Tibial nerve (tissue), 4 donors: ENCODE measurements around the gene FNIP2. TPM values are rescaled to one million over a fixed set of nuclear protein-coding genes. Genes with fewer than 3 reads are reported as not detected.

Experiments used
- DNase-seq, 2 donors: peaks; one replicate each; pipeline ENCODE4 v3.0.0-alpha.2; 2019; ENCODE audit warnings: low spot score in 2 of 2
- H3K27ac ChIP-seq, 4 donors: fragments of 200-600 bp; sonication (generic) in 3 of 4; one replicate each; pipeline ENCODE4 v1.5.1; 2017 to 2019; ENCODE audit warnings: mild to moderate bottlenecking in 1 of 4
- H3K27me3 ChIP-seq, 2 donors: fragments of 200-600 bp; sonication (generic) in 1 of 2; one replicate each; pipeline versions ENCODE4 v1.5.1 to v1.6.0; 2017 to 2019
- H3K36me3 ChIP-seq, 3 donors: fragments of 200-600 bp; sonication (generic); one replicate each; pipeline ENCODE4 v1.5.1; 2018 to 2019
- H3K4me1 ChIP-seq, 4 donors: fragments of 200-600 bp; sonication (generic) in 3 of 4; one replicate each; pipeline ENCODE4 v1.5.1; 2017 to 2019
- H3K4me3 ChIP-seq, 4 donors: fragments of 200-600 bp; sonication (generic) in 3 of 4; one replicate each; pipeline ENCODE4 v1.5.1; 2017 to 2019; ENCODE audit warnings: mild to moderate bottlenecking in 1 of 4, moderate library complexity in 1 of 4
- H3K9me3 ChIP-seq, 4 donors: fragments of 200-600 bp; sonication (generic) in 3 of 4; one replicate each; pipeline ENCODE4 v1.5.1; 2017 to 2019
- CTCF ChIP-seq, 5 experiments: fragments of 200-600 bp in 3 of 5; fragments of 450-650 bp in 2 of 5; sonication (generic) in 3 of 5; IDR thresholded peaks; one replicate each; pipeline ENCODE4 v1.5.1; 2016 to 2019; ENCODE audit warnings: antibody characterized with exemption in 5 of 5, mild to moderate bottlenecking in 3 of 5, moderate library complexity in 2 of 5
- EP300 ChIP-seq, 2 donors: sonication (generic); formaldehyde crosslinking; IDR thresholded peaks; one replicate each; pipeline ENCODE4 v1.6.1; 2017; ENCODE audit warnings: antibody characterized with exemption in 2 of 2, mild to moderate bottlenecking in 1 of 2
- POLR2A ChIP-seq, 2 donors: fragments of 450-650 bp; IDR thresholded peaks; one replicate each; pipeline ENCODE4 v1.6.1; 2017; ENCODE audit warnings: antibody characterized with exemption in 2 of 2, mild to moderate bottlenecking in 2 of 2, moderate library complexity in 2 of 2
- WGBS, 2 donors: methylation state at CpG; one replicate each; pipeline ENCODE4 v1.1.5; 2018; 5-methylcytosine and 5-hydroxymethylcytosine counted together
- total RNA-seq, 4 donors: library from RNA; depleted of rRNA; stranded (reverse); fragments of >200 nt; gene quantifications; one replicate each; pipeline ENCODE4 v1.1.0, GENCODE V29; 2016

The FNIP2 gene
- total RNA-seq, 4 donors from 2014 or later: 61.5 to 74.3 (median 69.3) TPM

- Histone ChIP-seq H3K27me3 (no peaks in the 10 kb centered on the region), H3K36me3 (peaks cover 0 to 67% (median 0%) of the 10 kb centered on the region in 3 donors), H3K27ac (no peak overlapping the region), H3K9me3 (no peaks in the 10 kb centered on the region), H3K4me3 (no peak overlapping the region), H3K4me1 (no peaks in the 10 kb centered on the region)
- no peak for DNase-seq
- TF ChIP-seq POLR2A (IDR thresholded peaks at IDR 0.05) (no peak), CTCF (IDR thresholded peaks at IDR 0.05) (no peak), EP300 (IDR thresholded peaks at IDR 0.05) (no peak)
- 64 to 71% methylated on average over 1 of the region's 1 CpG for WGBS, 2 donors
Measured at GRCh38 chr4:158836002-158836369, 67.2 kb downstream of the FNIP2 start.

- Histone ChIP-seq H3K27ac (no peak overlapping the region), H3K4me1 (no peaks in the 10 kb centered on the region), H3K9me3 (no peaks in the 10 kb centered on the region), H3K36me3 (peaks cover 0 to 69% (median 0%) of the 10 kb centered on the region in 3 donors), H3K27me3 (no peaks in the 10 kb centered on the region), H3K4me3 (no peak overlapping the region)
- no peak for DNase-seq
- 85 to 86% methylated on average over 4 of the region's 4 CpGs for WGBS, 2 donors
- TF ChIP-seq EP300 (IDR thresholded peaks at IDR 0.05) (no peak), POLR2A (IDR thresholded peaks at IDR 0.05) (no peak), CTCF (IDR thresholded peaks at IDR 0.05) (no peak)
Measured at GRCh38 chr4:158836828-158837449, 68.1 kb downstream of the FNIP2 start.

- DNase-seq: no peak
- H3K27me3 ChIP-seq: no peaks in the 10 kb centered on the region
- no peak overlapping the region for H3K27ac ChIP-seq
- TF ChIP-seq CTCF (IDR thresholded peaks at IDR 0.05) (no peak), POLR2A (IDR thresholded peaks at IDR 0.05) (no peak), EP300 (IDR thresholded peaks at IDR 0.05) (no peak)
- no peak overlapping the region for H3K4me3 ChIP-seq
- peaks cover 0 to 66% (median 0%) of the 10 kb centered on the region in 3 donors for H3K36me3 ChIP-seq
- no peaks in the 10 kb centered on the region for H3K4me1 ChIP-seq
- H3K9me3 ChIP-seq: no peaks in the 10 kb centered on the region
- 89 to 94% methylated on average over 2 of the region's 2 CpGs for WGBS, 2 donors
Measured at GRCh38 chr4:158837527-158838141, 68.8 kb downstream of the FNIP2 start.

GRCh38 chr4:158840131-158840530, 71.3 kb downstream of the FNIP2 start:
- no peaks in the 10 kb centered on the region for H3K4me1 ChIP-seq
- no peak overlapping the region for H3K27ac ChIP-seq
- H3K27me3 ChIP-seq: no peaks in the 10 kb centered on the region
- H3K4me3 ChIP-seq: no peak overlapping the region
- H3K9me3 ChIP-seq: no peaks in the 10 kb centered on the region
- no peak for TF ChIP-seq POLR2A (IDR thresholded peaks at IDR 0.05)
- TF ChIP-seq CTCF (IDR thresholded peaks at IDR 0.05): no peak
- no peak for TF ChIP-seq EP300 (IDR thresholded peaks at IDR 0.05)
- peaks cover 0 to 75% (median 0%) of the 10 kb centered on the region in 3 donors for H3K36me3 ChIP-seq
- DNase-seq: no peak
- WGBS, 2 donors: 95 to 96% methylated on average over 4 of the region's 4 CpGs

GRCh38 chr4:158841540-158841939, 72.7 kb downstream of the FNIP2 start:
- Histone ChIP-seq H3K9me3 (no peaks in the 10 kb centered on the region), H3K27ac (no peak overlapping the region), H3K27me3 (no peaks in the 10 kb centered on the region), H3K36me3 (peaks cover 0 to 73% (median 0%) of the 10 kb centered on the region in 3 donors), H3K4me3 (no peak overlapping the region), H3K4me1 (no peaks in the 10 kb centered on the region)
- no peak for DNase-seq
- TF ChIP-seq CTCF (IDR thresholded peaks at IDR 0.05) (no peak), POLR2A (IDR thresholded peaks at IDR 0.05) (no peak)
- 84 to 90% methylated on average over 3 of the region's 3 CpGs for WGBS, 2 donors
